ENCODE results near the gene MAST4.

GRCh38 chr5:67090593-67090992, 494.4 kb downstream of the MAST4 start:
- TF ChIP-seq CTCF (IDR thresholded peaks at IDR 0.05; ENCODE audit: low read depth, low read length) = no peak
- no peak for TF ChIP-seq EZH2phosphoT487 (IDR thresholded peaks at IDR 0.05; ENCODE audit: low read depth)

Data from OCI-LY3 (cell line).